ENCODE data around the gene TSACC.
A peak's percentile ranks its signal among the peaks of the same experiment; 100 is the strongest.

Gene TSACC

GRCh38 chr1:156376958-156377919 lies 38.9 kb downstream of the TSACC start:
- no peak for DNase-seq

- DNase-seq: no peak
Measured at GRCh38 chr1:156378557-156378956, 40.2 kb downstream of the TSACC start.

GRCh38 chr1:156379420-156380165 lies 41.3 kb downstream of the TSACC start:
- DNase-seq: peak; percentile 59

- DNase-seq: no peak
Measured at GRCh38 chr1:156382561-156382960, 44.2 kb downstream of the TSACC start.

GRCh38 chr1:156383023-156383422 lies 44.7 kb downstream of the TSACC start:
- DNase-seq: peak; percentile 64

GRCh38 chr1:156384007-156384406 lies 45.7 kb downstream of the TSACC start:
- DNase-seq: no peak

GRCh38 chr1:156384658-156385057 lies 46.3 kb downstream of the TSACC start:
- DNase-seq: no peak

GRCh38 chr1:156385534-156386031 lies 47.3 kb downstream of the TSACC start:
- DNase-seq: peak; percentile 70

GRCh38 chr1:156386134-156386901 lies 48.0 kb downstream of the TSACC start:
- no peak for DNase-seq

GRCh38 chr1:156386949-156387869 lies 48.9 kb downstream of the TSACC start:
- no peak for DNase-seq

GRCh38 chr1:156387870-156388173 lies 49.5 kb downstream of the TSACC start:
- no peak for DNase-seq

GRCh38 chr1:156388174-156389137 lies 50.1 kb downstream of the TSACC start:
- no peak for DNase-seq

- DNase-seq: no peak
Measured at GRCh38 chr1:156389311-156389710, 51.0 kb downstream of the TSACC start.

- no peak for DNase-seq
Measured at GRCh38 chr1:156390469-156391365, 52.4 kb downstream of the TSACC start.

GRCh38 chr1:156391366-156391677 lies 53.0 kb downstream of the TSACC start:
- DNase-seq: no peak

GRCh38 chr1:156391701-156392100 lies 53.4 kb downstream of the TSACC start:
- no peak for DNase-seq

- no peak for DNase-seq
Measured at GRCh38 chr1:156392452-156392853, 54.1 kb downstream of the TSACC start.

- DNase-seq: no peak
Measured at GRCh38 chr1:156393095-156393494, 54.8 kb downstream of the TSACC start.

- DNase-seq: no peak
Measured at GRCh38 chr1:156394082-156394481, 55.8 kb downstream of the TSACC start.
